Measurements from ENCODE around the gene NGFR.

DNA sequence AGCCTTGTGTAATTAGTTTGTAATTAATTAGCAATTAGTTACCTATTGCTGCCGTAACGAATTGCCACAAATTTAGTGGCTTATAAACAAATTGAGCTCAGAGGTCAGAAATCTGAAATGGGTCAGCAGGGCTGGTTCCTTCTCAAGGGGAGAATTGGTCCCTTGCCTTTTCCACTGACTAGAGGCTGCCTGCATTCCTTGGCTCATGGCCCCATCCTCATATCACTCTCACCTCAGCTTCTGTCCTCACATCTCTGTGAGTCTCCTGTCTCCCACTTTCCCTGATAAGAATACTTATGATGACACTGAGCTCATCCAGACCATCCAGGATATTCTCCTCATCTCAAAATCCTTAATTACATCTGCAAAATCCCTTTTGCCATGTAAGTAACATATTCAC is 31.0 kb upstream of the NGFR start:
- TF ChIP-seq, protein P1, sequence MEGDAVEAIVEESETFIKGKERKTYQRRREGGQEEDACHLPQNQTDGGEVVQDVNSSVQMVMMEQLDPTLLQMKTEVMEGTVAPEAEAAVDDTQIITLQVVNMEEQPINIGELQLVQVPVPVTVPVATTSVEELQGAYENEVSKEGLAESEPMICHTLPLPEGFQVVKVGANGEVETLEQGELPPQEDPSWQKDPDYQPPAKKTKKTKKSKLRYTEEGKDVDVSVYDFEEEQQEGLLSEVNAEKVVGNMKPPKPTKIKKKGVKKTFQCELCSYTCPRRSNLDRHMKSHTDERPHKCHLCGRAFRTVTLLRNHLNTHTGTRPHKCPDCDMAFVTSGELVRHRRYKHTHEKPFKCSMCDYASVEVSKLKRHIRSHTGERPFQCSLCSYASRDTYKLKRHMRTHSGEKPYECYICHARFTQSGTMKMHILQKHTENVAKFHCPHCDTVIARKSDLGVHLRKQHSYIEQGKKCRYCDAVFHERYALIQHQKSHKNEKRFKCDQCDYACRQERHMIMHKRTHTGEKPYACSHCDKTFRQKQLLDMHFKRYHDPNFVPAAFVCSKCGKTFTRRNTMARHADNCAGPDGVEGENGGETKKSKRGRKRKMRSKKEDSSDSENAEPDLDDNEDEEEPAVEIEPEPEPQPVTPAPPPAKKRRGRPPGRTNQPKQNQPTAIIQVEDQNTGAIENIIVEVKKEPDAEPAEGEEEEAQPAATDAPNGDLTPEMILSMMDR (conservative IDR thresholded peaks at IDR 0.05; ENCODE audit: low read length), result no peak
- TF ChIP-seq EZH2phosphoT487 (IDR thresholded peaks at IDR 0.05; ENCODE audit: borderline replicate concordance, low read depth, low read length), result no peak

Data from OCI-LY7 (cell line).